GM18867 (cell line): ENCODE data around the gene FOXN4.

Experiments
- ATAC-seq: cut with Tn5 transposase; IDR thresholded peaks from one replicate; pipeline ENCODE4 v1.9.1; 2021; ENCODE audit warnings: mild to moderate bottlenecking, moderate library complexity; ENCODE audit not compliant: unreplicated experiment

Gene FOXN4

DNA sequence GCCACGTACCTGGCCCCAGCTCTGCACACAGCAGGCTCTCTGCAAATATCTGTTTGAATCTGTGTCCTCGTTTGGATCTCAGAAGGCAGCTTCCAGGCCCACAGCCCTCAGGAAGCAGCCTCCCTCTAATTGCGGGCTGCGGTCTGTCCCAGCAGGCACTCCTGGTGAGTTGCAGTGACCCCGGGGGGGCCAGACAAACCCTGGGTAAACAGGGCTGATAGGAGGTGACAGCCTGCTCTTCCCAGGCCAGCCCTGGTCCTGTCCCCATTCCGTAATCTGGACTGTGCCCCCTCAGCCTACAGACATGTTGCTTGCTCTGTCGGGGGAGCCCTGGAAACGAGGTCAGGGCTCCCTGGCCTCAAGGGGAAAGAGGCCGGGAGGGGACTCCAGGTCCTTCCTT, 2.0 kb downstream of the FOXN4 start:
- no peak for ATAC-seq

DNA sequence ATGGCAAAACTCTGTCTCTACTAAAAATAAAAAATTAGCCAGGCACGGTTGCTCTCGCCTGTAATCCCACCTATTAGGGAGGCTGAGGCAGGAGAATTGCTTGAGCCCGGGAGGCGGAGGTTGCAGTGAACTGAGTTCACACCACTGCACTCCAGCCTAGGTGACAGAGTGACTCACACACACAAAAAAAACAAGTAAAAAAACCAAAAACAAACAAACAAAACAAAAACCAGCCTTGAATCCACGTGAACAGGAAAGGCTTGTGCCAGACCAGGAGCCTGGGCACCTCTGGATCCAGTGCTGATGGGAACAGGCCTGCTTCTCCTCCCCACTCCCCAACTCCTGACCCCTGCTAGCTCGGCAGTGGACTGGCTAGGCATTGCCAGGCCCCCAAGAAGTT, 3.5 kb downstream of the FOXN4 start:
- no peak for ATAC-seq

DNA sequence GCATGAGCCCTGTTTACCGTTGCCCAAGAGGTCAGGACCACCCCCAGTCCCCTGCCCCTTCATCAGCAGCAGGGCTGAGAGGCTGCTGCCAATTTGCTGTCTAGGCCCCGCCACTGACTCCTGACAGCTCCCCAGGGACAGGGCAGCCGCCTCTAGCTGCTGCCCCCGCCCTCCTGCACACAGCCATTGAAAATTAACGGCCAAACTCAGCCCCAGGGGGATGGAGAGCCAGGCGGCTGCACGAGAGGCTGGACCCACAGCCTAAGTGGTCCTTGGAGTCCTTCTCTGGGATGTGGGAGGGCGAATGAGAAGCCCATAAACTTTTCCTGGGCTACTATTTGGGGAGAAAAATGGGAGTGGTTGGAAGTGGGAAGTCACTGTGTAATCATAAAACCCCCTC, 4.6 kb downstream of the FOXN4 start:
- no peak for ATAC-seq

DNA sequence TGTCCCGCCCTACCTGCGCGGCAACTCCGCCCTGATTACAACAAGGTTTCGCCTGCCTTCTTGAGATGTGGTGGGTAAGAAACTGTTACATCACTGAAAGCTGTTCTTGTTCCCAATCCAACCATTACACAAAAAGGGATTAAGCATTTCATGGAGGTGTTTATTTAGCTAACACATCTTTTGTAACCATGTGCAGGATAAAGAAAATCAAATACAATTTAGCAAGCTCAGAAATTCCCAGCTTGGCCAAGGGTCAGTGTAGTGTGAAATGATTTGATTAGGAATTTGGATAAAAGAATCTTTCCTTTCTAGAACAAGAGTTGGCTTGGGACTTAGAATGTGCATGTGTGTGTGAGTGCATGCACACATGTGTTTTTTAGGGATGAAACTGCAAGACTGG, 6.3 kb downstream of the FOXN4 start:
- no peak for ATAC-seq

DNA sequence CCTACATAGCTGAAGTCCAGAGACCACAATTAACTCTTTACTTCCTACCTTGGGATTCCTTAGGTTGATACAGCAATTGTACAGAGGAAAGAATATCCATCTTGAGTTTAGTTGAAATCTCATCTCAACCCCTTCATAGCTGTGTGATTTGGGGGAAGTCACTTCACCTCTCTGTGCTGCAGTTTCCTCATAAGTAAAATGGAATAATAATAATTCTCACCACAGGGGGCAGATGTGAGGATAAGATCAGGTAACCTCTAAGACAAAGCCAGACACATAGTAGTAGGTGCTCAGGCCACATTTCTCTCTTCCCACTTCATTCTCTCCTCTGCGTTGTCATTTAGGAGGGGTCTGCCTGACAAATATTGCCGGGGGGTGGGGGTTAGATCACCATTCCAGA, 6.7 kb downstream of the FOXN4 start:
- no peak for ATAC-seq

DNA sequence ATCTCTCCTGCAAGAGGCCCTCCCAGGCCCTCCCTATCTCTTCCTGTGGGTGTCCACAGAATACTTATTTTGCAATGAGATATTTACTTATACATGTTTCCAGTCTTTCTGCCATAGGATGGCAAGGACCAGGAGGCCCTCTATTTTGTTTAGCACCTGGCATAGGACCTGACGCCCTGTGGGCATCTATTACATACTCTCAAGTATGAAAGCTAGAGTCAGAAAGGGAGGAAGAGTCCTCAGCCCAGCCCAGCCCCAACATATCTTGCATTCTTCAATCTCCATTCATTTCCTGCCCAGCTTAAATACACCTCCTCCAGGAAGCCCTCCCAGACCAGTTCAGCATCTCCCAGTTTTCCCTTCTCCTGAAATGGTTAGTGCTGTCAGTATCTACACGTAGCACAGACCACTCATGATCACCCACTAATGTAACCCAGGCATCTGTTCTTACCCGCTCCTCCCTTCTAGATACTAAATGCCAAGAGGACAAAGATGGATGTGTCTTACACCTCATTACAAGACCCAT, 7.4 kb downstream of the FOXN4 start:
- no peak for ATAC-seq

DNA sequence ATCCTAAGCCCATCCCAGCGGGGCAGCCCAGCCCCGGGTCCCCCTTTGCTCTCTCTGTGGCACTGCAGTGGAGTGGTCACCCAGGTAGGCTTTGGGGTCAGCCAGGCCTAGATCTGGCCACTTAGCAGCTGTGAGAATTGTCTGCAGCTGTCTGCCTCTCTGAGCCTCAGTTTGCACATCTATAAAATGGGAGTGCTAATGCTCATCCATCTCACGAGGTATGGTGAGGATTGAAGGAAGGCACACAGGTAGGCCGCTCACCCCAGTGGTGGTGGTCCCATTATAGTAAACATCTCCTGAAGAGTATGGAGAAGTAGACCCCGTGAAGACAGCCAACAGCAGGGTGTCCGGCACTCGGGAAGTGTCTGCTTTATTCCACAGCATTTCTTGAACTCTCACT, 9.2 kb downstream of the FOXN4 start:
- ATAC-seq = no peak

DNA sequence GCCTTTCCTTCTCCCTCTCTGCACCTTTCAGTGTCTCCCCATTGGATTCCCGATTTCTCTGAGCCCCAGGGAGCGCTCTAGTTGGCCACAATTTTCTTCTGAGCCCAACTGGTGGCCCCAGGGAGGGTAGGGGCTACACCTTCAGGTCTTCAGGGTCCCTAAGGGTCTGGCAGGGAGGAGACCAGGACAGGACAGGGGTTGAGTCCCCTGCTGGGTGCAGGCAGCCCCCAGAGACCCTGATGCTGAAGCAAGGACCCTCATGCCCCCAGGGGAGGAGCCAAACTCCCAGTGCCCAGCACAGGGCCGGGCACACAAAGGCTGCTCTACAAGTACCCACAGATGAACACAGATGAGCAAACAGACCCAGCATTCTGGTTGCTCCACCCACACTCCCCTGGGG, 12.7 kb downstream of the FOXN4 start:
- no peak for ATAC-seq

DNA sequence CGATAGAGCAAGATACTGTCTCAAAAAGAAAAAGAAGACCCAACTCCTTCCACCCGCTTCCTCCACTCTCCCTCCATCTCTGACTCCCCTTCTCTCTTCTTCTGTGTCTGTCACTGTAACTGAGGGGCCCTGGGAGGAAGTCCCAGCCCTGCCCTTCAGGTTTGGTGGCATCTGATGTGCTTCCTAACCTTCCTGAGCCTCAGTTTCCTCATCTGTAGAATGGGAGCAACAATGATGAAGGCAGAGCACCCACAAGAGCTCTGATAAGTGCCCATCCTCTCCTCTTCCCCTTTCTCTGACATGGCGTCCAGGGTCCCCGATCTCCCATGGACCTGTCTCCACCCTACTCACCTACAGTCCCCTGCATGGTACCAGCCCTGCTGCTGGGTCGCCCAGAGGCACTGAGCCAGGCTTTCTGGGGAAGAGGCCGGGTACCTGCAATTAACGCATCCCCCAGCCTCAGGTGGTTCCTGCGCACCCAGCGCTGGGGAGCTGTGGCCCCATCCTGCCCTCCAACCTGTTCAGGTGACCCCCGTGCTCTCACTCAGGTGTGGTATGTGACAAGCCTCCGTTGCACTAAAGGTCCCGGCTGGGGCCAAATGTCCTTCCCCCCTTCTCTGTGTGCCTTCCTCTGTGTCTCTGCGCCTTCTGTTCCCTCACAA, 13.2 kb downstream of the FOXN4 start:
- ATAC-seq = no peak

DNA sequence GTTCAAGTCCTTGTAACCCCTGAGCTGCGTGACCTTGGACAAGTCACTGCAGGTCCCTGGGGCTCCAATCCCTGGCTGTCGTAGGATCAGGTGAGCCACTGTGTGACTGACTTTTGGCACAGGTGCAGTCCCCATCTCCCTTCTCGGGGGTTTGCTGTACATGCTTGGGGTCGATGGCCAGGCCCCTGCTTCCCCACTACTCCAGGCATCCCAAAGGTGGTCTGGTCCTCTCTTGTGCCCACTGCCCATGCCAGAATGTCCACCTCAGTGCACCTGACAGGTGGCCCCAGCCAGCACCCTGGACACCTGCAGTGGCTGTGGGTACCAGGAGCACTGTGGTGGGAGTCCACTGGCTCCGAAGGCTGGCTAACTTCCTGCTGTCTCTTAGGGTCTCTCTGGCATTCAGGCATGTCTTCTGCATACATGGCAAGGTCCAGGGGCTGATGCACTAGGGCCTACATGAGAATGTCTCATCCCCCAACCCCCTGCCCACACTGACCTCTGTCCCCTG, 14.7 kb downstream of the FOXN4 start:
- ATAC-seq = no peak

DNA sequence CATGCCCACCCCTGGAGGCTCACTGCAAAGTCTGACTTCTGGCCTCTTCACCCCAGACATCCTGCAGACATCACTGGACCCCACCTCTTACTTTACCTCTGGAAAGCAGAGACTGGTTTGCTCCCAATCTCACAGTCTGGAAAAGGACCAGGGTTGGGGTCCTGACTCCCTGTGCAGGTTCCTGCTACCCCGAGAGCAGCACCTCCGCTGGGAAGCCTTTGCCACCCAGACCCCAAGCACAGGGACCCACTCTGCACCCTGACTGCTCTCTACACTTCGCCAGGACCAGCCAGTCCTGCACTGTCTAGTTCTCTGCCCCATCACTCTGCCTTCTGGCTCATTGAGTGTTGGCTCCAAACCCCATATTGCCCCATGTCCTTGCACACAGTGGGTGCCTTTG, 16.0 kb downstream of the FOXN4 start:
- ATAC-seq = no peak

DNA sequence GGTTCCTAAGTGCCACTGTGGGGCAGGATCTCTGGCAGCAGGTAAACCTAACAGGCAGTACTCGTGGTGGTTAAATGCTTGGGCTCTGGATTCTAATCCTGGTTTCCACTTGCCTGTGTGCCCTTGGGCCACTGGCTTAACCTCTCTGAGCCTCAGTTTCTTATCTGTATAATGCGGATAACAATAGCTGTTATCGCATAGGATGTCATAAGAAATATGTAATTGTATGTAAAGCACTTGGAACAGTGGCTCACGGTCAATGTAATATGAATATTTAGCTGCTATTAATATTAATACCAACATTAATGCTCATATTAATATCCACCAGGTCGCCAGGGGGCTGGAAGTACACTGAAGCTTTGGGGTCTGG, 16.8 kb downstream of the FOXN4 start:
- no peak for ATAC-seq

DNA sequence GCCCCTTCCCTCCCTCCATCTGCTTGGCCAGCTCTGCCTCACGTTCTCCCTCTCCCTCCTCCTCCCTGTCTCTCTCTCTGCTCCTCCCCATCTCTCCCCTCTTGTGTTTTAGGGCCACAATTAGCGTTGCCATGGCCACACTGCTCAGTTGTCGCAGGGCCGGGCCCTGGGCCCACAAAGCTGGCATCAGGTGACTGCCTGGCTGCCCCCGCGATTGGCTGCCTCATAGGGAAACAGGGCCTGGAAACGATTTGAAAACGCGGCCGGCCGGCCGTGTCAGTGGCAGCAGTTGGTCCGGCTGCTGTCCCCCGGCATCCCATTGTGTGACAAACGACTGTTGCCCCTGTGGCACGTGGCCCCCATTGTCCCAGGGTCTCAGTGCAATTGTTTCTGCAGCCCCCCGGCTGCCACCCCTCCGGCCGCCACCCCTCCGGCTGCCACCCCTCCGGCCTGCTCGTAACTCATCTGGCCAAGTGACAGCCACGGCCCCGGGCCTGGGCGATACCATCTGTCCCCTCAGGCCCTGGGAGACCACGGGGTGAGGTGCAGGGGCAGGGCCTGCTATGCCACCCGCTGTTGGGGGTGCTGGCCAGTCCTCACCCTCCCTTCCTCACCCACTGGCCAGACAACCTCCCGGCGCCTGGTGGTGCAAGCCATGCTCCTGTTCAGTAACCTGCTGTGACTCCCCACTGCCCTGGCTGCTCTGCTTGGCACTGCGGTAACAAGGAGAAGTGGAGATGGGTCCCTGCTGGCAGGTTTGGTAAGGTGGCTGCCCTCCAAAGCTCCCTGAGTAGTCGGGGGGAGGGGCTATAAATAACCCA, 17.4 kb downstream of the FOXN4 start:
- no peak for ATAC-seq

DNA sequence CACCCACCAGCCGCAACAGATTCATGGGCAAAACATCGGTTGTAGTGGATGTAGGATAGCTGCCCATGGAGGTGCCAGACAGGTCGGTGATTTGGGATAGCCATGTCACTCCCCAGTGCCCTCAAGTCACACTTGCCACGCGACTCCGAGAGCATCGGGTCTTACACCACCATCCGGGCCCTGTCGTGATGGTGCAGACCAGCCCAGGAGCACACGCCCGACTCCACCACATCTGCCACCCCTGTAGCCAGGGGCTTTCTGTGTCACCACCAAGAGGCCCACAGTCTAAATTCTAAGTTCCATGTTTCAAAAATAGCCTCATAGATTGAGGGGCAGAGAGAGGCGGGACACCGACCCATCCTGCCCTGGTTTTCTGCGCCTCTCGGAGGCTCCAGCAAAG, 18.0 kb downstream of the FOXN4 start:
- ATAC-seq = no peak

DNA sequence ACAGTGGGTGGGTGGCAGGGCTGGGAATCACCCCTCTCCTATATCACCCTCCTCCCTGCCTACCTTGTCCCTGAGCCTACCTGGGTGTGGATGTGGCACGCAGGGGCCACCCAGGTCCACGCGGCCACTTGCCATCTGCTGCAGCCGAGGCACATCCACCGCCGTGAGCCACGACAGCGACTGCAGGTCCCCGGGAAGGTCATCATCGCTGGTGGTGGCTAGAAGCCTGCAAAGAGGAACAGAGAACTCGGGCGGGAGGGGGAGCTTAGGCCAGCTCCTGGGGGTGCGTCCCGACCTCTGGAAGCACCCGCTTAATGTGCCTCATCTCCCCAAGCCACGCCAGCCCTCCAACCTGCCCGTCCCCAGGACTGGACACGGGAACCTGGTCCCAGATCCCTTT, 19.0 kb downstream of the FOXN4 start:
- ATAC-seq = no peak

DNA sequence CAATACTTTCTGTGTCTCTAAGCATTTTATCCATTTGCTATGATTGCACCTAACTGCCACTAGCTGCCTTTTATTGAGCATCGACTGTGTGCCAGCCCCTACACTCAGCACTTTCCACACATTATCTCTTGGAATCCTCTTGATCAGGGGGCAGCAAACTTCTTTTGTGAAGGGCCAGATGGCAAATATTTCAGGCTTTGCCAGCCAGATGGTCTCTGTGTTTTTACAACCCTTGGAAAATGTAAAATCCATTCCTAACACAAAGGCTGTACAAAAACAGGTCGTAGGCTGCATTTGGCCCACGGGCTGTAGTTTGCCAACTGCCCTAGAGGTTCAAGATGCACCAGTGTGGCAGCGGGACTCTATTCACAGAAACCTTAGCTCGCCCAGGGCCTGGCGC, 19.5 kb downstream of the FOXN4 start:
- ATAC-seq = no peak

DNA sequence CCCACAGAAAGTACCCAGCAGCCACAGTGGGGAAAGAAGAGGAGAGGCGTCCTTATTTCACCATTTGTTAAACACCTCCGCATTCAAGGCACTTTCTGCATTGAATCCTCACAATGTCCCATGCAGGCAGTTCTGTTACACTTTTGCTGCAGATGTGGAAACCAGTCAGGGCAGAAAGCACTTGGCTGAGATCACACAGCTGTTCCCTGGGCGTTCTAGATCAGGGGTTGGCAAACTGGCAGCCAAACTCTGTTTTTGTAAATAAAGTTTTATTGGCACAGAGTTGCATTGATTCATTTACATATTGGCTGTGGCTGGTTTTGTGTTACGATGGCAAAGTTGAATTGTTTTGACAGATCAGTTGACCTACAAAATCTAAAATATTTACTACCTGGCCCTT, 20.1 kb downstream of the FOXN4 start:
- ATAC-seq = no peak

DNA sequence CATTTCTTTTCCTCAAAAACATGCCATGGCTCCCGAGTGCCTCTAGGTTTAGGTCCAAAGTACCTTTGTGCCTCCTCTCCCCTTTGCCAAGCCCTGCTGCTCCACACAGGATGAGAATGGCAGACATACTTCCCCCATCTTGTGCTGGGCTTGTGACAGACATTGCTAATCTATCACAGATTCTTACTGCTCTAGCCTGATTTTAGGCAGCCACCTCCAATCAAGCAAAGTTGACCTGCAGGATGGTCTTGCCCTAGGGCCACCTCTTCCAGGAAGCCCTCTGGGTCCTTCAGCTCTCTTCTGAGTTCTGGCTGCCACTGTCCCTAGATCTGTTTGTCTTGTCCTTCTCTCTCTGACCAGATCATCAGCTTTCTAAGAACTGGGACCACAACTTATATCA, 20.5 kb downstream of the FOXN4 start:
- no peak for ATAC-seq

DNA sequence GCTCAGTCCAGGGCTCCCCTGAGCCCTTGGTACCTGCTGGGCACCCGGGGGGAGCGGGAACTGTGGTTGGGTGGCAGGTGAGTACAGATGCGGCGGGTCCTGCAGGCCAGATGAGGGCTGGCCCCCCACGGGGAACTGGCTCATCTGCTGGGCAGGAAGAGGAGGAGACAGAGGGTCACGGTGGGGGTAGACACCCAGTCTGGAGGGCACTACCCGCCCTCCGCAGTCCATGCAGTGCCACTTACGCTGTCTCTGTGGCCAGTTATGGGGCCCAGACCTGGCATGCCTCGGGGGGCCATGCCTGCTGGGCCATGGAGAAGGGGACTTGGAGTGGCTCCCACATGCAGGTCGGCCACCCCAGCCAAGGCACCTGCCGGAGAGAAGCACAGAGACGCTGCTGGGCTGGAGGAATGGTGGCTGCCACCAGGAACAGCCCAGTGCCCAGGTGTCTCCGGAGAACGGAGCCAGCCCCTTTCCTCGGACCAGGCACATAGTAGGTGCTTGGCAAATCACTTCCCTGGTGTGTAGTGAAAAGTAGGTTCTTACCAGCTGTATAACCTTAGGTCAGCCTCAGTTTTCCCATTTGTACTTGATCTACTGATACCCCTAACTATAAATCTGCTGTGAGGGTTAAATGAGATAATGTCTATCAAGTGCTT, 21.1 kb downstream of the FOXN4 start:
- no peak for ATAC-seq

DNA sequence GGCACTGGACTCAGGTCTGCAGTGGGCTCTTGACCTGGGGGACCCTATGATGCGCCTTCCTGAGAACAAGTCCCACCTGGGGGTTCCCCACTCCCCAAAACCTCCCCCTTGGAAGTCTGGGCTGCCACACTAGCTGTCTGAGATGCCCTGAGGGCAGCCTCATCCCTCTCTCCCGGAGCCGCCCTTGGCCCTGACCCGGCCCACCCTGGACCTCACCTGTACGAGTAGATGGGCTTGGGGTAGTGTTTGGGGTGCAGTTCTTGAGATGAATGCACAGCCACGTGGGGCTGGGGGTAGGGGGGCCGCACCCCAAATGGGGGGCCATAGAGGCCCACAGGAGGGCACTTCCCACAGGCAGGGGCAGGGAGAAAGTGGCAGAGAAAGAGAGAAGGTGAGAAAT, 21.9 kb downstream of the FOXN4 start:
- ATAC-seq = no peak

DNA sequence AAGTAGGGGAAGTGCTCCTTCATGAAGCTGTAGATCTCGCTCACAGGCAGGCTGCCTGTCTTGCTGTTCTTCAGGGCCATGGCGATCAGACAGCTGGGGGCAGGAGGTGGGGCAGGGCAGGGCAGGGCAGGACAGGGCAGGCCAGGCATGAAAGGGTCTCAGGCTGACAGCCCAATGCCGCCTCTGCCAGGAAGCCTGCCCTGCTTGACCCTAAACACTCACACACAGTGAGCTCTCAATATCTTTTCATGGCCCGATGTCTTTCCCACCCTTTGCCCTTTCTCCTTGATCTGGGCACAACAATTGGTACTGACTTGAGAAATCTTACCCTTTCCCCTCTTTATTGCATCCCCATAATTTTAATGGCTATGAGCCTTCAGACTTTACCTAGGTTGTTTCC, 22.4 kb downstream of the FOXN4 start:
- no peak for ATAC-seq

DNA sequence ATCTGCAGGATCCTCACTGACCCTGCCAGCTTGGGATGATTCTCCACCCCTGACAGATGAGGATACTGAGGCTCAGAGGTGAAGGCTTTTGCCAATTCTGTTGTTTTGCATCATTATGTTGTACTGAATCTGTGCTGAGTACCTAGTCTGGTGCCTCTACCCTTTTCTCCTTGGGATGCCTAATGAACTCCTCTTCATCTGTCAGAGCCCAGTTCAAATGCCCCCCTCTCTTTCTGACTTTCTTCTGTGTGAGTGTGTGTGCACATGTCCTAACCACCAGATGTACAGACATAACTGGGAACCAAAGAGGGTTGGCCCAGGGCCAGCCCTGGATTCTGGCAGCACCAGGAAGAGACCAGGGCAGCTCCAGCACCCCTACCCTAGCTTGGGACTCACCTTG, 22.8 kb downstream of the FOXN4 start:
- no peak for ATAC-seq
